HG02981 (cell line): ENCODE data around the gene C6orf136.
A peak's percentile ranks its signal among the peaks of the same experiment; 100 is the strongest.
"Not testable (repeated sequence)": the region's sequence is repeated elsewhere in the genome, so short reads cannot be mapped to it uniquely, and the experiment has no call there.

Experiments
- ATAC-seq: cut with Tn5 transposase; IDR thresholded peaks from one replicate; pipeline ENCODE4 v1.9.1; 2021; ENCODE audit warnings: mild to moderate bottlenecking, moderate library complexity; ENCODE audit not compliant: unreplicated experiment

C6orf136 gene

GRCh38 chr6:30657454-30657853 is 10.5 kb downstream of the C6orf136 start:
- ATAC-seq, result no peak

DNA sequence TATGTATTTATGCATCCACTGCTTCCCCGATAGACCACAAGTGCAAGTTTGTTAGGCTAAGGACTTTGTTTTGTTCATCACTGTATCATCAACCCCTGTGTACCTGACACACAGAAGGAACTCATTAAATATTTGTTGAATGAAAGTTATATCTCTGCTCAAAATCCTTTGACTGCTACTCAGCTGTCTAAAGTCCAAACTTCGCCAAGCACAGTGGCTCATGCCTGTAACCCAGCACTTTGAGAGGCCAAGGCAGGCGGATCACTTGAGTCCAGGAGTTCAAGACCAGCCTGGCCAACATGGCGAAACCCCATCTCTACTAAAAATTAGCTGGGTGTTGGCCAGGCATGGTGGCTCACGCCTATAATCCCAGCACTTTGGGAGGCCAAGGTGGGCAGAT is 11.0 kb downstream of the C6orf136 start:
- ATAC-seq, result not testable (repeated sequence)

DNA sequence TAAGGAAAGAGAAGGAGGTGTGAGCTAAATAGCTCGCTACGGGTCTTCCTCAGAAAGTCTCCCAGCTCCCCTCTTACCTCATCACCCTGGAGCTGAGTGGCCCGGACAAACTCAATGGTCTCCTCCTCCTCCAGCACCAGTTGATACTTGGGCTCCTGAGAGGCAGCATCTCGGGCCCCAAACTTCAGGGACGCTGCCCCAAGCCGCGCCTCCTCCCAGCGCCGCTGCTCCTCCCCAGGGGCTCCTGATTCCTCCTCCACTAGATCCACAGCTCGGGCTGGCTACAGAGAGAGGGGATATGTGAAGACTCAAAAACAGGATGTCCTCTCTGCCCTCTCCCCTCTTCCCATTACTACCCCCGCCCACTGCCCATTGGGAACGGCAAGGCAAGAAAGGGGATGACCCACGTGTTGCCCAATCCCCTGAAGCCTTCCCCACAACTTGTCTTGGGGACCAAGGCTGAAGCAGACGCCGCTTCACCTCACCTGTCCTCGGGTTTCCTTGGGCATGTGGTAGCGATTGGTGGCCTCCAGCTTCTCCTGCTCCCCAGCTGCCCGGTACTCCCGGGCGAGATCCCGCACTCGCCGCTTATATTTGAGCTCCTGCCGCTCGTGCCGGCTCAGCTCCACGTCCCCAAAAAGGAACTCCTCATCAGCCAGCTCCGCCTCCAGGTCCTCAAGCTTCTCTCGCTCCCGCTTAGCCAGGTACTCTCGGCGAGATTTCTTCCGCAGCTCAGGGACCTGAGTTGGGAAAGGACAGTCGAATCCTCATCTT is 18.2 kb downstream of the C6orf136 start:
- no peak for ATAC-seq

DNA sequence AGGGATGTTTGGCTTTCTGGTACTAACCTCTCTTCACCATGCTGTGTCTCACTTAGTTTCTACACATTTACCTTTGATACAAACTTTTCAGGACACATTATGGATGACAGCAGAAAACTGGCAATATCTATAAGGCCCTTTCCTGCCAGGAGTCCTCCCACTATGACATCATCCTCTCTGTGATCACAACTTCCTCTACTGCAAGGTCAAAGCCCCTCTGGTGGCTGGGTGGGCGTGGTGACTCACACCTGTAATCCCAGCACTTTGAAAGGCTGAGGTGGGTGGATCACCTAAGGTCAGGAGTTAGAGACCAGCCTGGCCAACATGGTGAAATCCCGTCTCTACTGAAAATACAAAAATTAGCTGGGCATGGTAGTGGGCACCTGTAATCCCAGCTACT is 19.4 kb downstream of the C6orf136 start:
- not testable (repeated sequence) for ATAC-seq

DNA sequence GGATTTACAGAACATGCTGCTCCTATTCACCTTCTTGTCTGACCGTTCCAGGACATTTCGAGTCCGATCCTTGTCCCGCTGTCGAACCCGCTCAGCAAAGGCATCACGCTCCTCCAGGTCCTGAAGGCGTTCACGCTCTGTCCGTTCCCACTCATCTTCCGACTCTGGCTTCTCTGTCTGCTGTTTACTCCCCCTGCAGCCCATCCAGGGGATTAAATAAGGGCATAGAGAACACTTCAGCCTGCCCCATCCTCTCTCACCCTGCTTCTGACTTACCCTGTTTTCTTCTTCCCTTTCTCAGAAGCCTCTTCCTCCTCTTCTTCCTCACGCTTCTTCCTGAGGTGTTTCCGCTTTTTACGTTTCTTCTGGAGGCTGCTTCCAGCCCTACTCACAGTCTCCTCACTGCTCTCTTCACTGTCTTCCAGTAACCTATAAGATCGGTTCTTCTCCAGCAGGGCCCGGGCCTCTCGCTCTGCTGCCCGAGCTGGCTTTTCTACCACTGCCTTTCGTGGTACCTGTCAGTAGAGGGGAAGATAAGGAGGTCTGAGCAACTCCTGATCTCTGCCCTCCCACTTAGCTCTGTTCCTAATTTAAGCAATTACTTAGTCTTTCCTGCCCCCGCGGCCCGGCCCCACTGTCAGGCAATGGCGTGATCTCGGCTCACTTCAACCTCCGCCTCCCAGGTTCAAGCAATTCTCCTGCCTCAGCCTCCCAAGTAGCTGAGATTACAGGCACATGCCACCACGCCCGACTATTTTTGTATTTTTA is 24.0 kb downstream of the C6orf136 start:
- ATAC-seq, result no peak

- ATAC-seq, result peak; percentile 69
Measured at GRCh38 chr6:30672445-30673253, 25.7 kb downstream of the C6orf136 start, which contains the start of gene DHX16. Gene DHX16, minus strand, starts transcription at chr6:30673006. Its CDS starts 165 bp downstream, at chr6:30672841.

- ATAC-seq, result no peak
Measured at GRCh38 chr6:30676660-30677285, 29.8 kb downstream of the C6orf136 start.

DNA sequence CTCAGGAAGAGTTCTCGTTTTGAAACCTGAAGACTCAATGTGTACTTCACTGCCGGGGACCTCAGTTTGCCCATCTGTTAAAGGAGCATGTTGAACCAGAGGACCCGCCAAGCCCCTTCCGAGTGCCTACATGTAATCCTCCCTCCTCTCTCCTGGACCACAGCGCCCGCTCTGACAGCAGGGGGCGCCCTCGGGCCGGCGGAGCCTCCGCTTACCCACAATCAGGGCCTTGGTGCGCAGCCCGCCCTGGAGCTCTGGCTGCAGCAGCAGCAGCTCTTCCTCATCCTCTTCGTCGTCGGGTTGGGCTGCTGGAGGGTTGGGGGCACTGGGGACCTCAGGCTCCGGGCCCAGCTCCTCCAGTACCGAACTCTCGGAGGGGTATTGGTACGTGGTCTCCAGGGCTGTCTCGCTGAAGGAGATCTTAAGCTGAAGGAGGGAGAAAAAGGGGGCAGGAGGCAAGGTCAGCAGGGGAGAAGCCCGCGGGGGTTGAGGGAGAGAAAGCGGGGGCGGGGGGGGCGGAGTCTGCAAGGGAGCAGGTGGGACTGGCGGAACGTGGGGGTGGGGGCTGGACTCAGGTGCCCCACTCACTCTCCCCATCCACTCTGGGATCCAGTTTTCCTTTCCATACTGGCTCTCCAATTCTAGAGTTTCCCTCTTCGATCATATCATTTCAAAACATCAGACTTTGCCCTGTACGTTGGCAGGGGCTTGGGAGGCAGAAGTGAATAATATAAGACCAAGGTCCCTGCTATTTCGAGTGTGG is 32.2 kb downstream of the C6orf136 start:
- ATAC-seq, result no peak

DNA sequence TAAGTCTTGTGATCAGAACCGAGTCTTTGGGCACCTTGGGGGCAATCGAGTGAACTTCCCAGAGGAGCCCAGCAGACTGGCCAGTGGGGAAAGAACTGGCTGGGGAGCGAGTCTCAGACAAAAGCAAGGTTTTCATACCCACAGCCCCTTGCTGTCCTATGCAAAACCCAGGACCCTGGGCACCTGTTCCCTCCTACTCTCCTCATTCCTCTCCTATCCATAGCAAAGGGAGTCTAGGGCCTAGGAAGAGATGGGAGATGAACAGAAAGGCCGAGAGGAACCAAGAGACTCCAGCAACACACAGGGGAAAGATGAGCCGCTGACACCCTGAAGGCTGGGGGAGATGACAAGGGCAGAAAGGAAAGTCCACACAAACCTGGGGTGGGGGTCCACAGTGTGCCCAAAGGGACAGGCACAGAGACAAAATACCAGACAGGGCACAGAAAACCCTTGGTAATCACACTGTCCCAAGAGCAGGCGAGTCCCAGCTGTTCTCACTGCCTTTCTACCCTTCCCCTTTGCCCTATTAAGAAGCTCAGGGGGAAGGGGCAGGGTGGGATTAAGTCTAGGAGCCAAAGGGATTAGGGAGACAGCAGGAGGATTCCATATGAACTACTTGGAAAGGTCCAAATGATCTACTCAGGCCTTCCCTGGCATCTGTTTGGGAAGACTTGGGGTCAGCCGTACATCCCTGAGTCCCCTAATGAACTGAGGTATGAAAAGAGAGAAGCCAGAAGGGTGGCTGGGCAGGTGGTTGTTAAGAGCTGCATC is 33.0 kb downstream of the C6orf136 start:
- ATAC-seq, result no peak

- ATAC-seq, result no peak
Measured at GRCh38 chr6:30681766-30682142, 34.8 kb downstream of the C6orf136 start.

DNA sequence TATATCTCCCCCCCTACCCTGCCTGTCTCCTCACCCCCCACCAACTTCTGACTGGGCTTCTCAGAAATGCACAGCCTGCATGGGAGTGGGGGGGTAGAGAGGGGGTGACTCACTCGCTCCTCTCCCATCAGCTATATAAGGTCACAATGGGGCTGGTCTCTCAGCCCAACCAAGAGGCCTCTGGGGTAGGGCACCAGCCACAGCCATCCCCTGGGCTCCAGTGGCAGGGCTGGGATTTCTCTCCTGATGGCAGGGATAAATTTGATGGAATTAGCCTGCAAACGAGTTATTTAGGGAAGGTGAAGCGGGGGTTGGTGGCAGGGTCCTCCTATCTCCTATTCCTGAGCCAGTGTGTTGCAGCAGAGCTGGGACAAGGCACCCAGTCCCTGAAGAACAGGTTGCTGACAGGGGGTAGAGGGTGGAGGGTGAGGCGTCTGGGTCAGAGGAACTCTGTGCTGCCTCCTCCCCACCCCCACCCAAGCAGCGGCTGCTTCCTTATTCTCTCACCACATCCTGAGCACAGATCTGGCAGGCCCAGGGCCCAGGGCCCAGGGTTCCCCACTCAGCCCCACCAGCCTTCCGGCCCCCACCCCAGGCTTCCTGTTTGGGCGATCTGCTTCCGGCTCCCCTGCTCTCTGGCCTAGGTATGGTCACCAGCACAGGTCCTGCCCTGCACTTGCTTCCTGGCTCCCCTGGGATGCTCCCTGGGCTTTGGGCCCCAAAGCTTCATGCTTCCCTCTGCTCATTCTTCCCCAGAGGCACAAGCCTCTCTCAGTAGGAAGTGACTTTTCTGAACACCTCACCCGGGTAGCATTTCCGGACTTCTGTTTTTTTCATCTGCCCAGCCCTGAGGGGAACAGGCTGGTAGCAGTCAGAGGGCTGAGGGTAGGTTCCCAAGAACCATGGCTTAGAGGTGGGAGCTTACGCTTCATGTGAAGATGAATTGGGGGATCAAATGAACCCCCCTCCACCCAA is 35.5 kb downstream of the C6orf136 start:
- peak; percentile 33 for ATAC-seq

GRCh38 chr6:30683183-30683979 is 36.4 kb downstream of the C6orf136 start:
- no peak for ATAC-seq

- no peak for ATAC-seq
Measured at GRCh38 chr6:30683980-30684338, 37.0 kb downstream of the C6orf136 start.

DNA sequence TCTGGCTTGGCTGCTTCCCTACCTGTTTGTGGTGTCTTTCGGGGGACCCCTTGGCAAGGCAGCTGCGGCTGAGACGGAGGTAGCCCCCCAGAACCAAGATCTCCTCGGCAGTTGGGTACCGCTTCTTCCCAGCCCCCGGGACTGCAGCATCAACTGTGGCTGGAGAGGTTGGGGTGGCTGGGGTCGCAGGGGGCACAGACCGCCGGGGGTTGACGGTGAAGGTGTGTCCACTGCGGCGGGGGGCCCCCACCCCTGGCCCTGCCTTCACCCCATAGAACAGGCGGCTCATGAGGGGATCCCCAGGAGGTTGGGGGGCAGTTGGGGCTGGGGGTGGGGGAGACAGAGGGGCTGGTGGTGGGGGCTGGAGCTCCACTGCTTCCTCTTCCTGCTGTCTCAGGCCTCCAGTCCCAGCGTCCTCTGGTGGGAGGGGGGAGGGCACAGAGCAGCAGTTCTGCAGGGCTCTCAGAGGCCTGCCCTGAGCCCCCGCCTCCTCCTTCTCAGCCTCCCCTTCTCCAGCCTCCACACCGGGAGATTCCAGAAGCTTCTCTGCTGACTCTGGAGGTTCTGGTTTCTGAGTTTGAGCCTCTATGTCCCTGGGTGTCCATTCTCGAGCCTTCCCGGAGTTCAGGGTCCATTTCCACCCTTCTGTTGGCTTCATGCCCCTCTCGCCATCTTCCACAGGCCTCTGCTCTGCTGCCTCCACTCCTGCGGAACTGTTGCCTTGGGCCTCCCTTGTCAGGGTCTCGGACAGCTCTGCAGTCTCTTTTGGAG is 37.6 kb downstream of the C6orf136 start:
- ATAC-seq, result no peak

DNA sequence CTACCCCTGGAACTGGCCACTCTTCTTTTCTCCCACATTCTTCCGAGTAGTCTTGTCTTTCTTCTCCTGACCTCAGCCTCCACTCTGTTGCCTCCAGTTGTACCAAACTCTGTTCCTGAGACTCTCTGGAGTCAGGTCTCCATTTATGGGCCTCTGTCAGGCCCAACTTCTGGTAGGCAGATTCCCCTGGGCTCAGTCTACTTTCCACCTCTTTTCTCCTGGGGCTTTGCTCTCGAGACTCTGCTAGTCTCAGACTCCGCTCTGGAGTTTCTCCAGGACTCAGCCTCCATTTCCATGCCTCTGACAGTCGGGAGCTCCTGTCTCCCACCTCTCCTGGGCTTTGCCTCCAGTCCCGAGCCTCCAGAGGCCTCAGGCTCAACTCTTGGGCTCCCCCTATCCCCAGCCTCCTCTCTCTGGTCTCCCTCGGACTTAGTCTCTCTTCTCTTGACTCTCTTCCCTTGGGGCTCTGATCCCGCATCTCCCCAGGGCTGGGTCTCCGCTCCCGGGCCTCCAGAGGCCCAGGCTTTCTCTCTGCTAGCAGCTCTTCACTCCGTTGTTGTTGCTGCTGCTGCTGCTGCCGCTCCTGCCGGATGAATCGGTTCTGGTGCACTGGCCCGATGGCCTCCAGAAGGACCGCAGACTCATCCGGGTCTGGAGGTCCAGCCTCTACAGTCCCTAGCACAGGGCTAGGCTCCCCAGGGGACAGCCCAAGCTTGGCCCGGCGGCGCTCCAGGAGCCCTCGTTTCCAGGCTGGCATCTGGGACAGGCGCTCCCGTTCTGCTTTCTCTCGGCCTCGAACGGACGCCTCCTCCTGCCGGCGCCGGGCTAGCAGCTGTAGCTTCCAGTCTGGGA is 38.5 kb downstream of the C6orf136 start:
- ATAC-seq, result no peak
